Kidney epithelial cell (primary cell): ENCODE data around the gene IRF7. TPM values are rescaled to one million over a fixed set of nuclear protein-coding genes. Genes with fewer than 3 reads are reported as not detected.

Experiments
- DNase-seq: peaks from one replicate; pipeline ENCODE4 v3.0.0-alpha.2; 2010; ENCODE audit warnings: low read depth
- H3K27me3 ChIP-seq: 2 replicates; pipeline ENCODE4 v1.6.0; 2011; ENCODE audit warnings: low read length; ENCODE audit not compliant: control insufficient read depth, insufficient read depth
- H3K36me3 ChIP-seq: 2 replicates; pipeline ENCODE4 v1.5.1; 2011; ENCODE audit warnings: low read length; ENCODE audit not compliant: control insufficient read depth, insufficient read depth
- H3K4me3 ChIP-seq: 2 replicates; pipeline ENCODE4 v1.5.1; 2011; ENCODE audit warnings: low read depth, mild to moderate bottlenecking, control low read depth, low read length
- total RNA-seq: library from RNA; depleted of rRNA; stranded (reverse); fragments of >200 nt; gene quantifications from 2 replicates; pipeline ENCODE4 v1.2.3, GENCODE V29; 2015
- TF ChIP-seq, protein P1 (sequence below): IDR thresholded peaks from 2 replicates; pipeline ENCODE4 v1.5.1; 2011; ENCODE audit warnings: mild to moderate bottlenecking, moderate library complexity, low read length, control low read depth, inconsistent platforms; ENCODE audit not compliant: insufficient read depth, poor library complexity, severe bottlenecking

IRF7 gene
- total RNA-seq, 1 donor from 2014 or later: 60.2 TPM

DNA sequence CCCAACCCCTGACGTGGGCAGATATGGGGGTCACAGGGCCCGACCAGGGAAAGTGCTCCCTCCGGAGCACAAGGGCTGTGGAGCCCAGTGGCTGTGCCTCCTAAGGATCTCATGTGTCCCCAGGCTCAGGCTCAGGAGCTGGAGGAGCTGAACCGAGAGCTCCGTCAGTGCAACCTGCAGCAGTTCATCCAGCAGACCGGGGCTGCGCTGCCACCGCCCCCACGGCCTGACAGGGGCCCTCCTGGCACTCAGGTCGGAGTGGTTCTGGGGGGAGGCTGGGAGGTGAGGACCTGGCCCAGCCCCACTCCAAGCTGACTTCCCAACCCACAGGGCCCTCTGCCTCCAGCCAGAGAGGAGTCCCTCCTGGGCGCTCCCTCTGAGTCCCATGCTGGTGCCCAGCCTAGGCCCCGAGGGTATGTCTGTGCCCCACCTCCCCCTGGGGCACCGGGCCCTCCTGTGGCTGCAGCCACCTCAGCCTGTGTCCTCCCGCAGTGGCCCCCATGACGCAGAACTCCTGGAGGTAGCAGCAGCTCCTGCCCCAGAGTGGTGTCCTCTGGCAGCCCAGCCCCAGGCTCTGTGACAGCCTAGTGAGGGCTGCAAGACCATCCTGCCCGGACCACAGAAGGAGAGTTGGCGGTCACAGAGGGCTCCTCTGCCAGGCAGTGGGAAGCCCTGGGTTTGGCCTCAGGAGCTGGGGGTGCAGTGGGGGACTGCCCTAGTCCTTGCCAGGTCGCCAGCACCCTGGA lies 52.5 kb downstream of the IRF7 start:
- TF ChIP-seq, protein P1, sequence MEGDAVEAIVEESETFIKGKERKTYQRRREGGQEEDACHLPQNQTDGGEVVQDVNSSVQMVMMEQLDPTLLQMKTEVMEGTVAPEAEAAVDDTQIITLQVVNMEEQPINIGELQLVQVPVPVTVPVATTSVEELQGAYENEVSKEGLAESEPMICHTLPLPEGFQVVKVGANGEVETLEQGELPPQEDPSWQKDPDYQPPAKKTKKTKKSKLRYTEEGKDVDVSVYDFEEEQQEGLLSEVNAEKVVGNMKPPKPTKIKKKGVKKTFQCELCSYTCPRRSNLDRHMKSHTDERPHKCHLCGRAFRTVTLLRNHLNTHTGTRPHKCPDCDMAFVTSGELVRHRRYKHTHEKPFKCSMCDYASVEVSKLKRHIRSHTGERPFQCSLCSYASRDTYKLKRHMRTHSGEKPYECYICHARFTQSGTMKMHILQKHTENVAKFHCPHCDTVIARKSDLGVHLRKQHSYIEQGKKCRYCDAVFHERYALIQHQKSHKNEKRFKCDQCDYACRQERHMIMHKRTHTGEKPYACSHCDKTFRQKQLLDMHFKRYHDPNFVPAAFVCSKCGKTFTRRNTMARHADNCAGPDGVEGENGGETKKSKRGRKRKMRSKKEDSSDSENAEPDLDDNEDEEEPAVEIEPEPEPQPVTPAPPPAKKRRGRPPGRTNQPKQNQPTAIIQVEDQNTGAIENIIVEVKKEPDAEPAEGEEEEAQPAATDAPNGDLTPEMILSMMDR: no peak
- Histone ChIP-seq H3K36me3 (peaks cover 2% of the 10 kb centered on the region), H3K4me3 (no peak overlapping the region), H3K27me3 (no peaks in the 10 kb centered on the region)
- no peak for DNase-seq

Other genes with a start within 250 kb of the IRF7 start
- gene B4GALNT4, start 246.5 kb downstream of the IRF7 start, total RNA-seq: 24.2 and 31.6 TPM in 2 replicates
- 23.9 and 24.9 TPM in 2 replicates for gene PKP3, start 221.7 kb downstream of the IRF7 start, total RNA-seq
- gene SIGIRR, start 201.0 kb downstream of the IRF7 start, total RNA-seq: 98.4 and 113 TPM in 2 replicates
- 18.4 and 19.7 TPM in 2 replicates for gene ANO9, start 173.9 kb downstream of the IRF7 start, total RNA-seq
- 81.1 and 96.3 TPM in 2 replicates for gene PTDSS2, start 165.7 kb downstream of the IRF7 start, total RNA-seq
- 229 and 251 TPM in 2 replicates for gene RNH1, start 108.7 kb downstream of the IRF7 start, total RNA-seq
- gene HRAS, start 80.4 kb downstream of the IRF7 start, total RNA-seq: 83.7 and 96.1 TPM in 2 replicates
- 1.6 and 1.9 TPM in 2 replicates for gene LRRC56, start 78.4 kb downstream of the IRF7 start, total RNA-seq
- 1.9 and 4.7 TPM in 2 replicates for gene LMNTD2, start 55.2 kb downstream of the IRF7 start, total RNA-seq
- gene RASSF7, start 55.0 kb downstream of the IRF7 start, total RNA-seq: 72.5 and 91.7 TPM in 2 replicates
- gene PHRF1, start 39.5 kb downstream of the IRF7 start, total RNA-seq: 32.5 and 33.0 TPM in 2 replicates
- gene CDHR5, start 9.0 kb upstream of the IRF7 start, total RNA-seq: 0.92 TPM in 1 of 2 replicates, not detected in the other
- 2.1 TPM in 1 of 2 replicates, not detected in the other for gene SCT, start 11.2 kb upstream of the IRF7 start, total RNA-seq
- 0.08 TPM in 1 of 2 replicates, not detected in the other for gene DRD4, start 21.3 kb upstream of the IRF7 start, total RNA-seq
- gene DEAF1, start 79.3 kb upstream of the IRF7 start, total RNA-seq: 56.5 and 63.0 TPM in 2 replicates
- gene TMEM80, start 79.9 kb upstream of the IRF7 start, total RNA-seq: 22.7 and 28.5 TPM in 2 replicates
- 119 and 143 TPM in 2 replicates for gene EPS8L2, start 90.3 kb upstream of the IRF7 start, total RNA-seq
- 201 and 207 TPM in 2 replicates for gene TALDO1, start 131.5 kb upstream of the IRF7 start, total RNA-seq
- 27.6 and 54.9 TPM in 2 replicates for gene GATD1, start 161.5 kb upstream of the IRF7 start, total RNA-seq
- 0.25 TPM in 1 of 2 replicates, not detected in the other for gene CEND1, start 174.1 kb upstream of the IRF7 start, total RNA-seq
- gene SLC25A22, start 182.3 kb upstream of the IRF7 start, total RNA-seq: 17.1 and 19.8 TPM in 2 replicates
- 31.1 and 36.2 TPM in 2 replicates for gene PIDD1, start 189.3 kb upstream of the IRF7 start, total RNA-seq
- gene RPLP2, start 194.0 kb upstream of the IRF7 start, total RNA-seq: 708 and 1,183 TPM in 2 replicates
- gene PNPLA2, start 203.0 kb upstream of the IRF7 start, total RNA-seq: 27.5 and 46.0 TPM in 2 replicates
- gene CRACR2B, start 212.0 kb upstream of the IRF7 start, total RNA-seq: 18.3 and 19.7 TPM in 2 replicates
- gene CD151, start 217.0 kb upstream of the IRF7 start, total RNA-seq: 644 and 669 TPM in 2 replicates
- 42.0 and 45.1 TPM in 2 replicates for gene POLR2L, start 226.6 kb upstream of the IRF7 start, total RNA-seq
- gene TSPAN4, start 226.9 kb upstream of the IRF7 start, total RNA-seq: 77.5 and 77.9 TPM in 2 replicates